Mammary epithelial cell (primary cell): Measurements from ENCODE around the gene LRRC36.

ENCODE experiments used
- EZH2 ChIP-seq: IDR thresholded peaks from 2 replicates; pipeline ENCODE4 v1.6.1; 2012; ENCODE audit warnings: low read length, inconsistent platforms, borderline replicate concordance
- TF ChIP-seq, protein P1 (sequence below), 2 donors: IDR thresholded peaks in 1 of 2; conservative IDR thresholded peaks in 1 of 2; 2 replicates each; pipeline ENCODE4 v1.5.1; 2011 to 2012; ENCODE audit warnings: inconsistent platforms in 2 of 2, low read length in 2 of 2, mild to moderate bottlenecking in 2 of 2, control low read depth in 1 of 2, low read depth in 1 of 2; ENCODE audit not compliant: insufficient read depth in 1 of 2; ENCODE audit errors: extremely low read depth in 1 of 2

- TF ChIP-seq, protein P1, sequence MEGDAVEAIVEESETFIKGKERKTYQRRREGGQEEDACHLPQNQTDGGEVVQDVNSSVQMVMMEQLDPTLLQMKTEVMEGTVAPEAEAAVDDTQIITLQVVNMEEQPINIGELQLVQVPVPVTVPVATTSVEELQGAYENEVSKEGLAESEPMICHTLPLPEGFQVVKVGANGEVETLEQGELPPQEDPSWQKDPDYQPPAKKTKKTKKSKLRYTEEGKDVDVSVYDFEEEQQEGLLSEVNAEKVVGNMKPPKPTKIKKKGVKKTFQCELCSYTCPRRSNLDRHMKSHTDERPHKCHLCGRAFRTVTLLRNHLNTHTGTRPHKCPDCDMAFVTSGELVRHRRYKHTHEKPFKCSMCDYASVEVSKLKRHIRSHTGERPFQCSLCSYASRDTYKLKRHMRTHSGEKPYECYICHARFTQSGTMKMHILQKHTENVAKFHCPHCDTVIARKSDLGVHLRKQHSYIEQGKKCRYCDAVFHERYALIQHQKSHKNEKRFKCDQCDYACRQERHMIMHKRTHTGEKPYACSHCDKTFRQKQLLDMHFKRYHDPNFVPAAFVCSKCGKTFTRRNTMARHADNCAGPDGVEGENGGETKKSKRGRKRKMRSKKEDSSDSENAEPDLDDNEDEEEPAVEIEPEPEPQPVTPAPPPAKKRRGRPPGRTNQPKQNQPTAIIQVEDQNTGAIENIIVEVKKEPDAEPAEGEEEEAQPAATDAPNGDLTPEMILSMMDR (conservative IDR thresholded peaks at IDR 0.05 in 1 of 2, IDR thresholded peaks at IDR 0.05 in 1 of 2; ENCODE audit: extremely low read depth in 1 of 2, insufficient read depth in 1 of 2, low read depth in 1 of 2, low read length in 2 of 2) = no peak
- TF ChIP-seq EZH2 = no peak
Measured at GRCh38 chr16:67417333-67418061, 90.9 kb downstream of the LRRC36 start.
